Loucy (cell line): ENCODE measurements around the gene PPARG.

Experiments used
- CTCF ChIP-seq: fragments of 200-600 bp; sonication (generic); conservative IDR thresholded peaks from 2 replicates; pipeline ENCODE4 v1.5.1; 2014; ENCODE audit warnings: mild to moderate bottlenecking, antibody characterized with exemption, low read length
- EZH2phosphoT487 ChIP-seq: fragments of 200-600 bp; IDR thresholded peaks from 2 replicates; pipeline ENCODE4 v1.6.1; 2018; ENCODE audit warnings: antibody characterized with exemption, mild to moderate bottlenecking, moderate library complexity, borderline replicate concordance

- TF ChIP-seq CTCF (no peak), EZH2phosphoT487 (no peak)
Measured at GRCh38 chr3:12464181-12464580, 175.3 kb downstream of the PPARG start.
